HepG2 (cell line): ENCODE results near the gene DROSHA. TPM values are rescaled to one million over a fixed set of nuclear protein-coding genes. Genes with fewer than 3 reads are reported as not detected.

Experiments used
- ATAC-seq: fragments of 200-7000 bp; cut with Tn5 transposase; 3 replicates; pipeline ENCODE4 v1.9.1; 2020; ENCODE audit warnings: mild to moderate bottlenecking, moderate library complexity
- BruUV-seq: library from RNA; stranded (reverse); fragments of 400-500 nt; replicated peaks from 2 replicates; lab custom pipeline; 2021; lab: Mats Ljungman, UMichigan
- CTCF ChIA-PET: fragments of 300-600 bp; formaldehyde crosslinking; extraction: SDS; loops from one replicate; lab custom pipeline; 2021; ENCODE audit warnings: low total read pairs, inconsistent platforms, low intra/inter-chr PET ratio; lab: Yijun Ruan, JAX
- POLR2A ChIA-PET: fragments of 350-600 bp; sonication (Branson Sonifier 250); formaldehyde crosslinking; loops from one replicate; lab custom pipeline; 2020; ENCODE audit warnings: antibody characterized with exemption, inconsistent platforms; lab: Yijun Ruan, JAX
- DNase-seq: peaks from one replicate; pipeline ENCODE4 v3.0.0-alpha.2; 2015; ENCODE audit warnings: low spot score
- FAIRE-seq: peaks from 3 replicates; lab custom pipeline; 2011; peaks lifted over from hg19 to GRCh38; lab: Jason Lieb, UNC
- H2AFZ ChIP-seq: one replicate; pipeline ENCODE4 v1.6.1; 2011; ENCODE audit warnings: low read length, inconsistent platforms
- H3K27ac ChIP-seq: fragments of 300-600 bp; 3 replicates; pipeline ENCODE4 v1.8.0; 2011; ENCODE audit warnings: mixed run types, mild to moderate bottlenecking, mixed read lengths, low read length, inconsistent platforms; ENCODE audit not compliant: insufficient read depth; ENCODE audit errors: extremely low read length
- H3K27me3 ChIP-seq, 2 experiments: fragments of 200-600 bp in 1 of 2; 2 replicates in 1 of 2; 3 replicates in 1 of 2; pipeline versions ENCODE4 v1.6.0 to v1.8.0; 2011; ENCODE audit warnings: low read length in 2 of 2, mild to moderate bottlenecking in 2 of 2, moderate library complexity in 2 of 2, inconsistent platforms in 1 of 2; ENCODE audit not compliant: insufficient read depth in 2 of 2, control insufficient read depth in 1 of 2
- H3K36me3 ChIP-seq, 2 experiments: fragments of 200-600 bp in 1 of 2; replicated peaks in 1 of 2; 2 replicates in 1 of 2; 3 replicates in 1 of 2; pipeline versions ENCODE4 v1.5.1 to v1.8.0; 2011; ENCODE audit warnings: low read length in 2 of 2, inconsistent platforms in 1 of 2; ENCODE audit not compliant: insufficient read depth in 2 of 2, control insufficient read depth in 1 of 2
- H3K4me1 ChIP-seq: 2 replicates; pipeline ENCODE4 v1.5.1; 2012; ENCODE audit warnings: low read length, inconsistent platforms; ENCODE audit not compliant: insufficient read depth
- H3K4me2 ChIP-seq: 2 replicates; pipeline ENCODE4 v1.6.0; 2011; ENCODE audit warnings: low read depth, low read length, inconsistent platforms
- H3K4me3 ChIP-seq, 3 experiments: fragments of 200-600 bp in 1 of 3; sonication (generic), shearing (Covaris generic) in 1 of 3; replicated peaks in 1 of 3; 2 replicates each; pipeline ENCODE4 v1.5.1; 2011 to 2016; ENCODE audit warnings: low read length in 3 of 3, inconsistent platforms in 2 of 3, low read depth in 2 of 3, mild to moderate bottlenecking in 2 of 3, control low read depth in 1 of 3, mixed read lengths in 1 of 3; ENCODE audit not compliant: insufficient read depth in 1 of 3
- H3K79me2 ChIP-seq: one replicate; pipeline ENCODE4 v1.6.1; 2011; ENCODE audit warnings: low read length, inconsistent platforms; ENCODE audit not compliant: insufficient read depth
- H3K9ac ChIP-seq: 2 replicates; pipeline ENCODE4 v1.6.0; 2011; ENCODE audit warnings: mild to moderate bottlenecking, low read depth, low read length, inconsistent platforms; ENCODE audit not compliant: insufficient read depth
- H3K9me3 ChIP-seq: 2 replicates; pipeline ENCODE4 v1.5.1; 2012; ENCODE audit warnings: mild to moderate bottlenecking, low read length
- H4K20me1 ChIP-seq: 2 replicates; pipeline ENCODE4 v1.6.0; 2011; ENCODE audit warnings: inconsistent platforms, mild to moderate bottlenecking, low read length, moderate library complexity; ENCODE audit not compliant: insufficient read depth
- MTF1 ChIP-seq: sonication (generic); formaldehyde crosslinking; IDR thresholded peaks from 2 replicates; pipeline ENCODE4 v1.5.0; 2020; ENCODE audit warnings: missing genetic modification reagents
- PRPF4 ChIP-seq: fragments of 200-400 bp; formaldehyde crosslinking; IDR thresholded peaks from 2 replicates; pipeline ENCODE4 v1.6.1; 2016; ENCODE audit warnings: low read length, low read depth; ENCODE audit not compliant: poor library complexity, severe bottlenecking
- ZFP41 ChIP-seq: sonication (generic); formaldehyde crosslinking; IDR thresholded peaks from 2 replicates; pipeline ENCODE4 v1.4.0; 2020; ENCODE audit warnings: mild to moderate bottlenecking, missing genetic modification reagents, borderline replicate concordance
- ZKSCAN5 ChIP-seq: sonication (generic); formaldehyde crosslinking; IDR thresholded peaks from 2 replicates; pipeline ENCODE4 v1.5.1; 2020; ENCODE audit warnings: mild to moderate bottlenecking, missing genetic modification reagents
- ZNF17 ChIP-seq: sonication (generic); formaldehyde crosslinking; IDR thresholded peaks from 2 replicates; pipeline ENCODE4 v1.5.0; 2020; ENCODE audit warnings: mild to moderate bottlenecking, missing genetic modification reagents
- ZNF484 ChIP-seq: sonication (generic); formaldehyde crosslinking; IDR thresholded peaks from 2 replicates; pipeline ENCODE4 v1.5.1; 2020; ENCODE audit warnings: mild to moderate bottlenecking, low read depth, missing genetic modification reagents, borderline replicate concordance
- ZNF891 ChIP-seq: sonication (generic); formaldehyde crosslinking; IDR thresholded peaks from 2 replicates; pipeline ENCODE4 v1.5.0; 2020; ENCODE audit warnings: mild to moderate bottlenecking, missing genetic modification reagents
- WGBS: methylation state at CpG from one replicate; pipeline ENCODE4 v1.1.6; 2017; ENCODE audit warnings: low lambda C conversion rate; 5-methylcytosine and 5-hydroxymethylcytosine counted together
- in situ Hi-C: cut with HindIII; loops from 2 replicates; pipeline ENCODE4 v1.10.0; 2017; ENCODE audit warnings: low pct_unique_long_range_greater_than_20kb; ENCODE audit not compliant: extremely low pct_ligation_motif_present
- intact Hi-C: fragments of 100-400 bp; cut with micrococcal nuclease; formaldehyde crosslinking; loops from one replicate; pipeline ENCODE4 v1.10.0; 2022; ENCODE audit not compliant: unreplicated experiment
- polyA plus RNA-seq, 8 experiments: library from polyadenylated mRNA; depleted of rRNA in 3 of 8; stranded (reverse) in 7 of 8; unstranded in 1 of 8; fragments of >200 nt; fragmentation: Illumina TruSeq in 4 of 8; extraction: Trizol in 4 of 8; gene quantifications; 2 replicates each; pipeline versions ENCODE4 v1.2.1 to v1.2.3, GENCODE V29; 2011 to 2016; ENCODE audit warnings: low read depth in 4 of 8, missing spikeins in 1 of 8, mixed read lengths in 1 of 8; ENCODE audit not compliant: insufficient read depth in 1 of 8
- total RNA-seq, 5 experiments: library from RNA; depleted of rRNA; stranded (reverse); fragments of >200 nt; fragmentation: Illumina TruSeq; extraction: Trizol; gene quantifications; 2 replicates each; pipeline ENCODE4 v1.2.3, GENCODE V29; 2016; ENCODE audit warnings: low read depth in 1 of 5
- TF ChIP-seq, protein P1 (sequence below): sonication (generic); formaldehyde crosslinking; IDR thresholded peaks from 2 replicates; pipeline ENCODE4 v1.5.1; 2020; ENCODE audit warnings: mild to moderate bottlenecking, moderate library complexity, missing genetic modification reagents

The DROSHA gene
- total and polyA plus RNA-seq, 2 of the 13 experiments (the other 11 are each of a cell fraction or from before 2014, with no cell fraction given) = 22.3 to 29.4 TPM

DNA sequence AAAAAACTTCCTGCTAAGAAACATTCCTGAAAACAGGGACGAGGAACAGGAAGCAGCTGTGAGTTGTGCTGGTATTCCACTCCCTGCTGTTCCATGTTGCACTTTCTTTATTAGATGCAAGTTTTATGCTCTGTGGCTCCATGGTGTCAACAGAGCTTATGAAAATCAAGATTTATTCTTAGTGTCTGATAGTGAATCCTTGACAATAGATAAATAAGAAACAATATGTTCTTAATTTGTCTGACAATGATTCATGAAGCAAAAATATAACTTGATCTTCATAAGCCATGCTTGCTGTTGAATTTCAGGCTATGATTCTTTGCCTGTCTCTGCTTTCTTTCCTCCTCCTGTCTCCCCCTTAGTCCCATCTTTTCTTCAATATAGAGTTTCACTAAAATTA lies 119.6 kb downstream of the DROSHA start:
- Histone ChIP-seq H2AFZ (no peak overlapping the region), H3K9me3 (no peaks in the 10 kb centered on the region), H3K79me2 (no peaks in the 10 kb centered on the region), H3K4me2 (no peak overlapping the region), H3K9ac (no peak overlapping the region), H3K4me3 (no peak overlapping the region), H4K20me1 (no peaks in the 10 kb centered on the region), H3K27ac (no peak overlapping the region), H3K36me3 (peaks cover 7 to 54% of the 10 kb centered on the region in 2 experiments; a peak in 4 of 5 replicates), H3K27me3 (no peaks in the 10 kb centered on the region), H3K4me1 (no peaks in the 10 kb centered on the region)
- intact Hi-C loops = no loop called here
- no TSS peak for BruUV-seq
- DNase-seq (no peak), ATAC-seq (no peak), FAIRE-seq (no peak)
- TF ChIP-seq, protein P1, sequence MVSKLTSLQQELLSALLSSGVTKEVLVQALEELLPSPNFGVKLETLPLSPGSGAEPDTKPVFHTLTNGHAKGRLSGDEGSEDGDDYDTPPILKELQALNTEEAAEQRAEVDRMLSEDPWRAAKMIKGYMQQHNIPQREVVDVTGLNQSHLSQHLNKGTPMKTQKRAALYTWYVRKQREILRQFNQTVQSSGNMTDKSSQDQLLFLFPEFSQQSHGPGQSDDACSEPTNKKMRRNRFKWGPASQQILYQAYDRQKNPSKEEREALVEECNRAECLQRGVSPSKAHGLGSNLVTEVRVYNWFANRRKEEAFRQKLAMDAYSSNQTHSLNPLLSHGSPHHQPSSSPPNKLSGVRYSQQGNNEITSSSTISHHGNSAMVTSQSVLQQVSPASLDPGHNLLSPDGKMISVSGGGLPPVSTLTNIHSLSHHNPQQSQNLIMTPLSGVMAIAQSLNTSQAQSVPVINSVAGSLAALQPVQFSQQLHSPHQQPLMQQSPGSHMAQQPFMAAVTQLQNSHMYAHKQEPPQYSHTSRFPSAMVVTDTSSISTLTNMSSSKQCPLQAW = no peak
- in situ Hi-C loops = no loop called here
- POLR2A ChIA-PET = no interaction called here
- WGBS = 94% methylated on average over 1 of the region's 1 CpG
- CTCF ChIA-PET = no interaction called here

DNA sequence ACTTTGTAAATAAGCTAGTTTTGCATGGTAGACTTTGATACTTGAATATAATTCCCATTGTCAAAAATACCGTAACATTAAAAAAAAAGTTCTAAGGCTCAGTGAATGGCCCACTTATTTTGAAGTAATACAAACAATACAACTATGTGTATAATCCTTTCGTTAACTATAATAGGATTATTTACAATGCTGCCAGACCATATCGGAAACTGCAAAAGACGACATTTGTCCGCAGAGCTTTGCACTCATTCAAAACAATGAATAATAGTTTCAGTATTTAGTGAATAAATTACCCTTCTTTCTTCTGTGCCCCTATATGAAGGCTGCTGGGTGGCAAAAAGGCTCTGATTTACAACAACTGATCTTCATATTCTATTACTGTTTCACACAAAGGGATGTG lies 121.8 kb downstream of the DROSHA start:
- ChIA-PET POLR2A (no interaction called here), CTCF (no interaction called here)
- no peak overlapping the region for H3K9ac ChIP-seq
- peaks cover 11 to 51% of the 10 kb centered on the region in 2 experiments; a peak in 4 of 5 replicates for H3K36me3 ChIP-seq
- no peaks in the 10 kb centered on the region for H3K9me3 ChIP-seq
- in situ Hi-C loops (no loop called here), intact Hi-C loops (no loop called here)
- 97% methylated on average over 5 of the region's 5 CpGs for WGBS
- no peaks in the 10 kb centered on the region for H3K27me3 ChIP-seq
- no peak for ATAC-seq
- H3K27ac ChIP-seq = no peak overlapping the region
- no peak for DNase-seq
- no peak overlapping the region for H3K4me2 ChIP-seq
- H3K4me1 ChIP-seq = no peaks in the 10 kb centered on the region
- BruUV-seq = no TSS peak
- no peak overlapping the region for H2AFZ ChIP-seq
- H4K20me1 ChIP-seq = no peaks in the 10 kb centered on the region
- no peak for FAIRE-seq
- no peak overlapping the region for H3K4me3 ChIP-seq
- no peaks in the 10 kb centered on the region for H3K79me2 ChIP-seq
- TF ChIP-seq PRPF4 = no peak
- no peak for TF ChIP-seq ZNF484 (CRISPR knock-in tag)
- TF ChIP-seq ZNF17 (CRISPR knock-in tag) = no peak
- no peak for TF ChIP-seq ZFP41 (CRISPR knock-in tag)
- TF ChIP-seq ZKSCAN5 (CRISPR knock-in tag) = no peak
- TF ChIP-seq ZNF891 = no peak
- TF ChIP-seq MTF1 (CRISPR knock-in tag) = no peak
